Retinal pigment epithelial cell (primary cell): Measurements from ENCODE around the gene MAP3K4.

Source experiments
- DNase-seq: peaks from one replicate; pipeline ENCODE4 v3.0.0-alpha.2; 2010; ENCODE audit warnings: low read depth
- H3K4me3 ChIP-seq: 2 replicates; pipeline ENCODE4 v1.5.1; 2011; ENCODE audit warnings: mild to moderate bottlenecking, low read length, control low read depth, moderate library complexity
- CTCF ChIP-seq: conservative IDR thresholded peaks from 2 replicates; pipeline ENCODE4 v1.5.1; 2011; ENCODE audit warnings: low read depth, low read length, control low read depth, inconsistent platforms

MAP3K4 gene

GRCh38 chr6:161125591-161125990 is 134.0 kb downstream of the MAP3K4 start:
- no peak for TF ChIP-seq CTCF
- no peak overlapping the region for H3K4me3 ChIP-seq
- DNase-seq: no peak

- TF ChIP-seq CTCF: no peak
- no peak overlapping the region for H3K4me3 ChIP-seq
- no peak for DNase-seq
Observed at GRCh38 chr6:161127071-161127740, 135.6 kb downstream of the MAP3K4 start.

- no peak for DNase-seq
- no peak for TF ChIP-seq CTCF
Observed at GRCh38 chr6:161128230-161128629, 136.7 kb downstream of the MAP3K4 start.

GRCh38 chr6:161128680-161129196 is 137.2 kb downstream of the MAP3K4 start:
- TF ChIP-seq CTCF: no peak
- DNase-seq: peak; percentile 26
- no peak overlapping the region for H3K4me3 ChIP-seq

More at GRCh38 chr6:161128230-161128629, 136.7 kb downstream of the MAP3K4 start:
- no peak overlapping the region for H3K4me3 ChIP-seq

- no peak overlapping the region for H3K4me3 ChIP-seq
- TF ChIP-seq CTCF: no peak
- no peak for DNase-seq
Observed at GRCh38 chr6:161130541-161130940, 139.0 kb downstream of the MAP3K4 start.

- DNase-seq: no peak
- no peak for TF ChIP-seq CTCF
Observed at GRCh38 chr6:161130967-161131766, 139.6 kb downstream of the MAP3K4 start.

GRCh38 chr6:161132384-161132783 is 140.8 kb downstream of the MAP3K4 start:
- no peak for DNase-seq
- no peak for TF ChIP-seq CTCF
- H3K4me3 ChIP-seq: no peak overlapping the region

More at GRCh38 chr6:161130967-161131766, 139.6 kb downstream of the MAP3K4 start:
- no peak overlapping the region for H3K4me3 ChIP-seq
